ENCODE measurements around the gene GIPC2.

The GIPC2 gene

GRCh38 chr1:78153092-78153736 is 107.4 kb downstream of the GIPC2 start:
- no peak for FAIRE-seq

DNA sequence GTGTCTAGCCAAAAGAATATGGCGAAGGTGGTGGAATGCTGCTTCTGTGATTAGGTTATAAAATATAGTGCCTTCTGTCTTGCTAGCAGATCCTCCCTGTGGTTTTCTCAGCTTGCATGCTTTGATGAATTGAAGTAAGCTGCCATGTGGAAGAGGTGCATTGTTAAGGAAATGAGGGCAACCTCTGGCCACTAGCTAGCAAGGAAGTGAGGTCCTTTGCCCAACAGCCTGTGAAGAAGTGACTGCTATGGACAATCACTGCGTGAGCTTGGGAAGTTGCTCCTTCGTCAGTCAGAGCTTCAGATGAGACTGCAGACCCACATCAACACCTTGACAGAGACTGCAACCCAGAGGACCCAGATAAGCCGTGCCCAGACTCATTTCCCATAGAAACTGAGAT is 109.4 kb downstream of the GIPC2 start:
- FAIRE-seq, result no peak

DNA sequence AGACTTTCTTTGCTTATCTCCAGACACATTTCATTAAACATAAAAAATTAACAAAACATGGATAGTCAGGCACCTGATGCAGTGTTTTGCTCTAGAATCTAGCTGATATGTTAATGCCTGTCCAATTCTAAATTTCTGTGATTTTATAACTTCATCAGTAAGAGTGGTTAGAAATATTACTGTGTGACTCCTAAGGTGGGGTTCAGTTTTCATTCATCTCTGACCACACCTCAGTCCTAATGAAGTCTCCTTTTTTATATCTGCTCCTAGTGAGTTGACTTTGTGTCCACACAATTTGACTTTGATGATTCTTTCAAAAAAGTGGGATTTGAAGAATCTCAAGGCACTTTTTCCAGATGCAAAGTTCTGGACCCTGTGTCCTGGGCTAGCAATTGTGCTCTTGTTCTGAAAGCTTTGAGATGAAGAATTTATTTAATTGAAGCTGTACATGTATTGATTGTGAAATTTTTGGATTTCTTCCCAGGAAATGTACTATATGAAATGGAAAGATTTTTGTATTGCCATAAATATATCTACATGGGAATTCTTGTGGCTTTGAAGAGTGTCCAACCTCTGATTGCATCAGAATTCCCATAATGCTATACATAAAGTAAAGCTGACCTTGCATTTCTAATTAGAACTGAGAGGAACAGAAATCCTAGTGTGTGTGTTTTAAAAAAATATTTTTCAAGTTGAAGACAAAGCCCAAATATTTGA is 111.2 kb downstream of the GIPC2 start:
- FAIRE-seq, result no peak

- no peak for FAIRE-seq
Observed at GRCh38 chr1:78165816-78166215, 120.0 kb downstream of the GIPC2 start.

- FAIRE-seq, result no peak
Observed at GRCh38 chr1:78168306-78168705, 122.5 kb downstream of the GIPC2 start.

- no peak for FAIRE-seq
Observed at GRCh38 chr1:78170859-78171258, 125.1 kb downstream of the GIPC2 start.

- FAIRE-seq, result no peak
Observed at GRCh38 chr1:78171736-78172590, 126.2 kb downstream of the GIPC2 start.

- FAIRE-seq, result no peak
Observed at GRCh38 chr1:78176448-78176847, 130.7 kb downstream of the GIPC2 start.

- FAIRE-seq, result no peak
Observed at GRCh38 chr1:78177708-78178270, 132.0 kb downstream of the GIPC2 start.

DNA sequence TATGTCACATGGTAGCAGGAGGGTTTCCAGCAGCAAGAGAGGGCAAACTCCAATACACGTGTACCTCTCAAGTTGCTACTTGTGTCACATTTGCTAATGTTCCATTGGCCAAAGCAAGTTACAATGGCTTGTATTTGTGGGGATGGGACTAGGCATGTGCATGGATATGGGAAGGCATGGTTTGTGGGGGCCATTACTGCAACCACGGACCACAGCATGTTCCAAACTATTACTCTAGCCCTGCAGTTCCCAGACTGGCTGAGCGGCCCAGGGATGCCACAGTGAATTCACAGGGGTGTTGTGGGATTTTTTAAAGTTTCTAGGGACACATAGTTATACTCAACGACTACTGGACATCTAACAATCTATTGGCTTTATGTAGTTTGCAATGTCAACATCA is 133.1 kb downstream of the GIPC2 start:
- FAIRE-seq, result no peak

DNA sequence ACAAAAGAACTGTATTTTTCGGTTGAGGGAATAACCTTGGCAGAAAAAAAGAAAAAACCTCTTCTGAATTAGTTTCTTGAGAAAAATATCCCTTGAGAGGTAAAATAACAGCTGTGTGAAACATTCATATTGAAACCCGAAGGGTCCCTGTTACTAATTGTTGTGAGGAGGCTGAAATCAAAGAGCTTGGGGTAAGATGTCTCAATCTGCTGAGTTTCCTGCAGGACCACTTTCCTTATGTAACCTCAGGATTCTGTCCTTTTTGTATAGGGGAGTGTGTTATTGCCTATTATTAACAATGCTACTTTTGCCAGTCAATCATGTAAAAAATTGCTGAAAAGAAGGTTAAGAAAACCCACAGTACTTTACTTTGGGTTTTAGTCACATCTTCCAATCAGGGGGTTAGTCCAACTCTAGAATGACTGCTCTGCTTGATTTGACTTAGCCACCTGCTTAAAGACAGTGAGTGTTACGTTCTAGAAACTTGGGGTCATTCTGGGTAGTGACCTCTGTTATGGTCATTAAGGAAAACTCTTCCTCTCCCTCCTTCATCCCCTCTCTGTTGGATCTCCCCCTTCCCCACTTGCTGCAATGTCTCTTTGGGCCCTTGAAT is 138.8 kb downstream of the GIPC2 start:
- FAIRE-seq, result no peak

All from islet of Langerhans (tissue), 1 donor.